Dendritic cell treated with granulocyte-macrophage colony-stimulating factor and Interleukin-4, amounts not matched to agents 40 ng/mL and 50 ng/mL, for 4 days (primary cell): Measurements from ENCODE around the gene NSF.
"Not testable (repeated sequence)": the region's sequence is repeated elsewhere in the genome, so short reads cannot be mapped to it uniquely, and the experiment has no call there.

Source experiments
- H3K27ac Mint-ChIP-seq: one replicate; pipeline ENCODE4 v1.8.0; 2022; ENCODE audit warnings: mild to moderate bottlenecking, mixed read lengths
- H3K27me3 Mint-ChIP-seq: one replicate; pipeline ENCODE4 v1.8.0; 2022; ENCODE audit warnings: mild to moderate bottlenecking, mixed read lengths
- H3K36me3 Mint-ChIP-seq: one replicate; pipeline ENCODE4 v1.8.0; 2022; ENCODE audit warnings: low read depth, mixed read lengths
- H3K4me1 Mint-ChIP-seq: one replicate; pipeline ENCODE4 v1.8.0; 2022; ENCODE audit warnings: low read depth, mixed read lengths
- H3K4me3 Mint-ChIP-seq: one replicate; pipeline ENCODE4 v1.8.0; 2022; ENCODE audit warnings: mild to moderate bottlenecking, moderate library complexity, mixed read lengths
- H3K9me3 Mint-ChIP-seq: one replicate; pipeline ENCODE4 v1.8.0; 2022; ENCODE audit warnings: mixed read lengths
- intact Hi-C: fragments of 100-400 bp; cut with micrococcal nuclease; formaldehyde crosslinking; loops from one replicate; pipeline ENCODE4 v1.15.0; 2022

NSF gene

DNA sequence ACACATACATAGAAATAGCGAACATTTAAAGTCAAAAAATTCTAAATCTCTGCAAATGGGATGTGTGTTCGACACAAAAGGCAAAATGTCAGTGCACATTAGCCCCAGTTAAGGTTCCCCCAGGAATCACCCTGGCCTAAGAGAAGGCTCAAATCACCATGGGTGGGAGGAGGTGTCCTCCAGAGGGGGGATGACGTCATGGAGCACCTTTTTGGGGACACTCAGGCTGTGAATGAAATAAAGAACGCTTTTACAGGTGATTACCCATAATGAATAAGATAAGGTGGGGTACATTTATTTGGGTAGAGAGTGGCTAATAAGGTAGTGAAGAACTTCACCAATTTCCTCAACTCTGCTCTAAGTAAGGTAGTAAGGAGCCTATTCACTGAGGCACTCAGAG lies 201.6 kb downstream of the NSF start:
- Mint-ChIP-seq H3K9me3 (no peaks in the 10 kb centered on the region), H3K36me3 (no peaks in the 10 kb centered on the region), H3K27me3 (peaks cover 42% of the 10 kb centered on the region), H3K27ac (no peak overlapping the region), H3K4me3 (no peak overlapping the region), H3K4me1 (no peaks in the 10 kb centered on the region)
- intact Hi-C loops = no loop called here

DNA sequence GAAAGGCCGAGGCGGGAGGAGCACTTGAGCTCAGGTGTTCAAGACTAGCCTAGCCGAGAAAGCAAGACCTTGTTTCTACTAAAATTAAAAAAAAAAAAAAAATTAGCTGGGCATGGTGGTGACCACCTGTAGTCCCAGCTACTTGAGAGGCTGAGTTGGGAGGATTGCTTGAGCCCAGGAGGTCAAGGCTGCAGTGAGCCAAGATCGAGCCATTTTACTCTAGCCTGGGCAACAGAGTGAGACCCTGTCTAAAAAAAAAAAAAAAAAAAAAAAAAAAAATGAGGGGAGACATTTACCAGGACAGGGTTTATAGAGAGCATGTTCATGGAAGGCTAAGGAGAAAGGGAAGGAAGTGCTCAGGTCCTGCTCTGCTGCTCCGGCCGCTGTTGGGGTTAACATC lies 202.6 kb downstream of the NSF start:
- peaks cover 44% of the 10 kb centered on the region for H3K27me3 Mint-ChIP-seq
- H3K27ac Mint-ChIP-seq, H3K36me3 Mint-ChIP-seq, intact Hi-C loops, H3K9me3 Mint-ChIP-seq, H3K4me1 Mint-ChIP-seq, H3K4me3 Mint-ChIP-seq: not testable (repeated sequence)

DNA sequence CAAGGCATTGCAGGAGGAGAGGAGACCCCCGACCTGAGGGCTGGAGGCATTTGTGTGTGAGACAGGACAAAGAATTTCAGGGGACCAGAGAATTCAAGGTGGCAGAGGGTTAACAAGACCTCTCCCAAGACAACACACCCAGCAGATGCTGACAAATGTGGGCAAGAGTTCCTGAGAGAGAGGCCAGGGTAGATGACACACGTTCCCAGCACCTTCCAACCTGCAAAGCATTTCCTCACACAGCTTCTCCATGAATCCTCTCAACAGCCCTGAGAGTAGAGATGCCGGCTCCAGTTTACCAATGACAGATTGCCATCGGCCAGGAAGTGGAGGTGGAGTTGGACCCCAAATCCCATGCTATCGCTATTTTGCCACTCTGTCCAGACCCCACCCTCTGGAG lies 203.1 kb downstream of the NSF start:
- Mint-ChIP-seq H3K27ac (no peak overlapping the region), H3K9me3 (no peaks in the 10 kb centered on the region), H3K4me3 (no peak overlapping the region), H3K4me1 (no peaks in the 10 kb centered on the region), H3K36me3 (no peaks in the 10 kb centered on the region), H3K27me3 (peaks cover 45% of the 10 kb centered on the region)
- intact Hi-C loops = no loop called here

DNA sequence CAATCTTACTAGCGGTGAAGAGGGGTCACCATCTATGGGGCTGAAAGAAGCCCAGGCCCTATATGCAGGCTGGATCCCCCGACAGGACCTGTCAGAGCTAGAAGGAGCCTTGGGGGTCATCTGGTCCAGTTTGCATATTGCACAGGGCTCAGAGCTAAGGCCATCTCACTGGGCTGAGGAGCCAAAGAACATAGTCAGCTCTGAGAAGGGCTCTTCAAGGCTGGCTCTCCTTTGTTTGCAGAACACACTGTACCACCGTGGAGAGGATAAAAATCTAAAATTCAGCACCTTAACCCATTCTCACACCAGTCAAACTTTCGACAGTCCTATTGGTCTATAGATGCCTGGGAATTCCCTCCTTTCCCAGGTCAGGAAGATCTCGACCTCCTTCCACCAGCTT lies 203.8 kb downstream of the NSF start:
- Mint-ChIP-seq H3K4me1 (no peaks in the 10 kb centered on the region), H3K4me3 (no peak overlapping the region), H3K27ac (no peak overlapping the region), H3K27me3 (peaks cover 43% of the 10 kb centered on the region), H3K9me3 (no peaks in the 10 kb centered on the region), H3K36me3 (no peaks in the 10 kb centered on the region)
- intact Hi-C loops = no loop called here

DNA sequence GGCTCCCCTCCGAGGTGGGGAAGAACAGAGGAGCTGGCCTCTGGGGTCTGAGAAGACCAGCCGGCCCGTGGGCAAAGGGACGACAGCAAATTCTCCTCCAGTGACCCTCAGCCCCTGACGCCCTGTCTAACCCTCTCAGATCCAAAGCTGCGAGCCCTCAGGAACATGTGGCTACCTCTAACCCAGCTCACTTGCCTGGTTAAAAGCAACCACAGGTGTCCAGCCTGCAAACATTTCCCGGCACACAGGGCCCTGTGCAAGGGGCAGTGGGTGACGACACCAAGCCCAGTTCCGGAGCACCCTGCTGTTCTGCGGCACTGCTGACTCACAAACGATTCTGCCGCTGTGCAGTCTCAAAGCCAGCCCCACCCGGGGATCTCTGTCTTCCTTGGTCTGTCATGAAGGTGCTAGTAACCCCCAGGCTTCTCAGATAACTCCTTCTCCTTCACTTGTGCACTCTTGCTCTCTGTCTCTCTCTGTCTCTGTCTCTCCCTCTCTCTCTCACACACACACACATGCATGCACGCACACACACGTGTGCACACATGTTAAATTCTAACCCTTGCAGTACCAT lies 205.0 kb downstream of the NSF start:
- H3K9me3 Mint-ChIP-seq = no peaks in the 10 kb centered on the region
- H3K36me3 Mint-ChIP-seq = no peaks in the 10 kb centered on the region
- H3K27ac Mint-ChIP-seq = no peak overlapping the region
- intact Hi-C loops = no loop called here
- no peak overlapping the region for H3K4me3 Mint-ChIP-seq
- no peaks in the 10 kb centered on the region for H3K4me1 Mint-ChIP-seq
- peaks cover 37% of the 10 kb centered on the region for H3K27me3 Mint-ChIP-seq

DNA sequence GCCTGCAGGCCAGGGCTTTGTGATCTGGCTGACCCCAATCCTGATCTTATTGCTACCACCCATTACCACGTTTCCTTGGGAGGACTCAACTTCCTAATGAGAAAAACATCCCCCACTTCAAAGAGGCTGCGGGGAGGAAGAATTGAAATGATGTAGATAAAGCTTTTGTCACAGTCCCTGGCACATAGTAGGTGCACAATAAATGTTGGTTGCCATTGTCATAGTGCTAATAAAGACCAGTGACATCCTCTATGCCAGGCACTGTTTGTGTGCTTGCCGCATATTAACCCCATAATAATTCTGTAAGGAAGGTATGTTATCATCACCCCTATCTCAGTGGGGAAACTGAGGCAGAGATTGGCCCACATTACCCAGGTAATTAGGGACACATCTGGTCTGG lies 205.6 kb downstream of the NSF start:
- Mint-ChIP-seq H3K36me3 (no peaks in the 10 kb centered on the region), H3K4me3 (no peak overlapping the region), H3K9me3 (no peaks in the 10 kb centered on the region), H3K4me1 (no peaks in the 10 kb centered on the region), H3K27ac (no peak overlapping the region), H3K27me3 (peaks cover 33% of the 10 kb centered on the region)
- intact Hi-C loops = no loop called here

DNA sequence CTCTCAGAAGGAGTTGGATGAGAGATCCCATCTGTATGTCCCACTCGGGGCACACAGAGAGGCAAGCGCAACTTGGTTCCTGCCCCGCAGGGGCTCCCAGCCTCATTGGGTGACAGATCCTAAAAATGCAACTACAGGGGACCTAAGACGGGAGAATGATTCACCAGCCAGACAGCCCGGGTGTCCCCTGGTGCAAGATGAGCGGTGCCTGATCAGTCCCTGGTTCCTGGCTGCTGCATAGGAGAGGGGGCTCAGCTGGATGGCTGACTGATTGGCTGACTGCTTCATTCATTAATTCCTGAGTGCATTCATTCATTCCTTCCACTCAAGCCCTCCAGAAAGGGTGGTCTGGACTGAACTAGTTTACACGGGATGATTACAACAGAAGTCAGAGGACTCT lies 206.1 kb downstream of the NSF start:
- intact Hi-C loops = no loop called here
- no peak overlapping the region for H3K27ac Mint-ChIP-seq
- no peaks in the 10 kb centered on the region for H3K4me1 Mint-ChIP-seq
- H3K4me3 Mint-ChIP-seq = no peak overlapping the region
- no peaks in the 10 kb centered on the region for H3K9me3 Mint-ChIP-seq
- H3K27me3 Mint-ChIP-seq = peaks cover 29% of the 10 kb centered on the region
- no peaks in the 10 kb centered on the region for H3K36me3 Mint-ChIP-seq

DNA sequence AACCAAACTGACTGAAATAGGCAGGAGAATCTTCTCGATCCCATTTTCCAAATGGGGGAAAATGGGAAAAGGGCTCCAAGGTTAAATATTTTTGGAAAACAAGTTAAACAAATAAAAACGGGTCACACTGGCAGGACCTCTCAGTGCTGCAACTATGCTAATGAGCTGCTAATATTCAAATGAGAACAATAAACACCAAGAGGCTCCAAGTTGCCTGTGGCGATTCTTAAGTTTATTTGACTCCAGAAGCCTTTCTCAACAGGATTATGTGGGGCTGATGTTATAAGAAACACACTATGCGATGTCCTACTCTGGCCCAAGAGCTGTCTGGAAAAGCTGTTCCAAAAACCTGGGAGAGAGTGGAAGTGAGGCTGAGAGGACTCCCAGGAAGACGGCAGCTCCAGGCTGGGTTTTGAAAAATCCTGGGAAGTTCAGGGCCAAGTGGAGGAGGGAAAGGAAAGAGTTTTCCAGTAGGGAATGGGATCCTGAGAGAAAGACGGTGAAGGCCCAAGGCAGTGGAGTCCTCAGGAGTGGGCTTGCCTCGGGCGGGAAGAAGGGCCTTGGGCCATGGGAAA lies 206.6 kb downstream of the NSF start:
- H3K36me3 Mint-ChIP-seq = no peaks in the 10 kb centered on the region
- no peak overlapping the region for H3K4me3 Mint-ChIP-seq
- intact Hi-C loops = no loop called here
- no peaks in the 10 kb centered on the region for H3K4me1 Mint-ChIP-seq
- no peak overlapping the region for H3K27ac Mint-ChIP-seq
- no peaks in the 10 kb centered on the region for H3K9me3 Mint-ChIP-seq
- H3K27me3 Mint-ChIP-seq = peaks cover 29% of the 10 kb centered on the region

DNA sequence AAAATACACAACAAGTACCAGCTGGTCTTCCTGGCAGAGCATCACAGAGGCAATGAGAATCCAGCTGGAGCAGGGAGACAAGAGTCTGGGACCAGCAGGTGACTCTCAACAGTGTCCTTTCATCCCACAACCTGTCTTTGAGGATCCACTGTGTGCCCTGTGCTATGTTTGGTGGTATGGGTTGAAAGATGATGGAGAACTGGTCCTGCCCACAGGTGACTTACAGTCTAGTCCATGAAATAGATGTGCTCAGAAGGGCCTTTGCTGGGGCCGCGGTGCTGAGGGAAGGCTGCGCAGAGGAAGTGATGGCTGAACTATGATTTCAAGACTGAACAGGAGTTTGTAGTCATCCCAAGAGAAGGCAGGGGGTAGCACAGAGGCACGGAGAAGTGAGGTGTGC lies 210.1 kb downstream of the NSF start:
- Mint-ChIP-seq H3K27me3 (peaks cover 21% of the 10 kb centered on the region), H3K4me1 (no peaks in the 10 kb centered on the region), H3K9me3 (peaks cover 9% of the 10 kb centered on the region), H3K27ac (no peak overlapping the region), H3K4me3 (no peak overlapping the region), H3K36me3 (no peaks in the 10 kb centered on the region)
- intact Hi-C loops = no loop called here

DNA sequence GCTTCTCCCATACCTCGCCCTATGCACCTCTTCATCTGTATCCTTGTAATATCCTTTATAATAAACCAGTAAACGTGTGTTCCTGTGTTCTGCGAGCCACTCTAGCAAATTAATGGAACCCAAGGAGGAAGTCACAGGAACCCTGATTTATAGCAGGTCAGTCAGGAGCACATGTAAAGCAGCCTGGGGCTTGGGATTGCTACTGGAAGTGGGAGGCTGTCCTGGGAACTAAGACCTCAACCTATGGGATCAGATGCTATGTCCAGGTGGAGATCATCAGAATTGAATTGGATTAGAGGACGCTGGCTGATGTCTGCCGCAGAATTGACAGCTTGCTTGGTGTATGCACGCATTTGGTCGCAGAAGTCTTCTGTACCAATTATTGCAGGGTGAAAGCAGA lies 212.3 kb downstream of the NSF start:
- Mint-ChIP-seq H3K27ac (no peak overlapping the region), H3K36me3 (no peaks in the 10 kb centered on the region), H3K4me1 (no peaks in the 10 kb centered on the region), H3K27me3 (peaks cover 23% of the 10 kb centered on the region), H3K4me3 (no peak overlapping the region), H3K9me3 (peaks cover 9% of the 10 kb centered on the region)
- intact Hi-C loops = no loop called here

DNA sequence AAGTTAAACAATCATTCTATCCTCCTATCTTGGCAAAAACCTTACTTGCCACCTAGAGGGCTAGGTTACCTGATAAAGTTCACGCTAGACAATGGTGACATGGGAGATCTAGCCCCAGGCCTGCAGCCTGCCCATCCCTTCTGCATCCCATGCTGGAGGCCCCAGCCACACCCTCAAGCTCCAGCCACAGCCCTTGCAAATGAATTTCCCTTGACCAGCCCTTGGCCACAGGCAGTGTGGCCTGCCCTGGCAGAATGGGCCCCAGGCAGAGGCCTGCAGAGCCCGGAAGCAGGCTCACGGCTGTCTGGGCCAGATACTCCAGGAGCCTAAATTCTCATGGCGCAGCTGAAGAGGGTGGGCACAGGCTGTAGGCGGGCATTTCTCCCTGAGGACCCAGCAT lies 213.1 kb downstream of the NSF start:
- H3K4me3 Mint-ChIP-seq = no peak overlapping the region
- no peaks in the 10 kb centered on the region for H3K36me3 Mint-ChIP-seq
- H3K27me3 Mint-ChIP-seq = peaks cover 22% of the 10 kb centered on the region
- peaks cover 9% of the 10 kb centered on the region for H3K9me3 Mint-ChIP-seq
- intact Hi-C loops = no loop called here
- H3K27ac Mint-ChIP-seq = no peak overlapping the region
- no peaks in the 10 kb centered on the region for H3K4me1 Mint-ChIP-seq

DNA sequence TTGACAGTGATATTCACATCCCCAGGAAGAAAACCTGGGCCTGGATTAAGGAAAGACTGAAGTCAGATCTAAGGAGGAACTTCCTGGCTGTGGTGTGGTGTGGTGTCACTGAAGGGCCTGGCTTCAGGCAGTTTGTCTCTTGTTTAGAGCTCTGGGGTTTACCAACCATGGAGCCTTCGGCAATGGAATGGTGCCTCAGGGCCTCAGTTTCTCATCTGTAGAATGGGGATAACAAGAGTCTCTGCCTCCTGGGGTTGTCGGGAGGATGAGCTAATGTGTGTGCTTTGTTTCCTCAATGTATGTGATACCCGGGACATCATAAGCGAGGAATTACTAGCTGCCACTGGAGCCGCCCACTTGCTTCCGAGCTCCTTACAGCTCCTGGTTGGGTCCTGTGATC lies 215.3 kb downstream of the NSF start:
- no peak overlapping the region for H3K4me3 Mint-ChIP-seq
- intact Hi-C loops = no loop called here
- no peaks in the 10 kb centered on the region for H3K4me1 Mint-ChIP-seq
- H3K27ac Mint-ChIP-seq = no peak overlapping the region
- peaks cover 17% of the 10 kb centered on the region for H3K27me3 Mint-ChIP-seq
- H3K36me3 Mint-ChIP-seq = no peaks in the 10 kb centered on the region
- H3K9me3 Mint-ChIP-seq = peaks cover 9% of the 10 kb centered on the region
